Fibroblast of mammary gland (primary cell): Measurements from ENCODE around the gene ANO10.
"Not testable (repeated sequence)": the region's sequence is repeated elsewhere in the genome, so short reads cannot be mapped to it uniquely, and the experiment has no call there.

Experiments used
- DNase-seq: peaks from one replicate; pipeline ENCODE4 v3.0.0-alpha.2; 2010; ENCODE audit warnings: low read depth
- H3K4me3 ChIP-seq: 2 replicates; pipeline ENCODE4 v1.5.1; 2011; ENCODE audit warnings: low read depth, mild to moderate bottlenecking, low read length, moderate library complexity; ENCODE audit not compliant: control insufficient read depth
- CTCF ChIP-seq: conservative IDR thresholded peaks from 2 replicates; pipeline ENCODE4 v1.5.1; 2011; ENCODE audit warnings: low read depth, low read length, inconsistent platforms; ENCODE audit not compliant: control insufficient read depth, insufficient read depth

ANO10 gene

GRCh38 chr3:43621656-43622432 is at the start of gene ANO10:
Gene ANO10 (minus strand): TSS chr3:43622011. CDS start chr3:43605852, 16,159 bp downstream.
- peak within 1 kb of the TSS; percentile 88 for H3K4me3 ChIP-seq
- peak; percentile 99 for DNase-seq
- no peak for TF ChIP-seq CTCF

GRCh38 chr3:43670635-43671522 is 49.1 kb upstream of the ANO10 start:
- DNase-seq = no peak
- H3K4me3 ChIP-seq = no peak overlapping the region
- no peak for TF ChIP-seq CTCF

- not testable (repeated sequence) for DNase-seq, H3K4me3 ChIP-seq
Measured at GRCh38 chr3:43665011-43665410, 43.2 kb upstream of the ANO10 start.

GRCh38 chr3:43661376-43661775 is 39.6 kb upstream of the ANO10 start:
- DNase-seq = not testable (repeated sequence)

GRCh38 chr3:43659250-43659880 is 37.6 kb upstream of the ANO10 start:
- no peak for DNase-seq
- no peak for TF ChIP-seq CTCF

More at GRCh38 chr3:43661376-43661775, 39.6 kb upstream of the ANO10 start:
- H3K4me3 ChIP-seq = not testable (repeated sequence)

GRCh38 chr3:43656390-43656789 is 34.6 kb upstream of the ANO10 start:
- H3K4me3 ChIP-seq = not testable (repeated sequence)

More at GRCh38 chr3:43659250-43659880, 37.6 kb upstream of the ANO10 start:
- no peak overlapping the region for H3K4me3 ChIP-seq

GRCh38 chr3:43650345-43650744 is 28.5 kb upstream of the ANO10 start:
- DNase-seq = no peak
- TF ChIP-seq CTCF = no peak
- H3K4me3 ChIP-seq = no peak overlapping the region

More at GRCh38 chr3:43656390-43656789, 34.6 kb upstream of the ANO10 start:
- DNase-seq = not testable (repeated sequence)
